Urothelium cell line (cell line): Measurements from ENCODE around the gene GABRR1.
"Not testable (repeated sequence)": the region's sequence is repeated elsewhere in the genome, so short reads cannot be mapped to it uniquely, and the experiment has no call there.

Experiments used
- DNase-seq: peaks from one replicate; pipeline ENCODE4 v3.0.0; 2011; ENCODE audit warnings: low spot score, mixed read lengths
- FAIRE-seq: peaks from 2 replicates; lab custom pipeline; 2011; peaks lifted over from hg19 to GRCh38; lab: Jason Lieb, UNC

The GABRR1 gene

GRCh38 chr6:89161326-89162046 is 55.7 kb downstream of the GABRR1 start:
- FAIRE-seq (no peak), DNase-seq (no peak)

- no peak for DNase-seq
- no peak for FAIRE-seq
Observed at GRCh38 chr6:89160331-89161092, 56.6 kb downstream of the GABRR1 start.

- FAIRE-seq (no peak), DNase-seq (no peak)
Observed at GRCh38 chr6:89154131-89154530, 63.0 kb downstream of the GABRR1 start.

- no peak for FAIRE-seq
- no peak for DNase-seq
Observed at GRCh38 chr6:89148016-89148750, 69.0 kb downstream of the GABRR1 start.

GRCh38 chr6:89146718-89147700 is 70.1 kb downstream of the GABRR1 start:
- DNase-seq = peak; percentile 10
- FAIRE-seq = no peak

- no peak for FAIRE-seq
- DNase-seq = peak; percentile 84
Observed at GRCh38 chr6:89145956-89146717, 71.0 kb downstream of the GABRR1 start, which contains the start of gene PM20D2. Gene PM20D2, plus strand, starts transcription at chr6:89146055. Its CDS starts 90 bp downstream, at chr6:89146145.

- DNase-seq (peak; percentile 16), FAIRE-seq (no peak)
Observed at GRCh38 chr6:89145091-89145955, 71.8 kb downstream of the GABRR1 start.

GRCh38 chr6:89144354-89144906 is 72.7 kb downstream of the GABRR1 start:
- DNase-seq = no peak
- FAIRE-seq = no peak

- FAIRE-seq = no peak
- no peak for DNase-seq
Observed at GRCh38 chr6:89140347-89141156, 76.6 kb downstream of the GABRR1 start.

- FAIRE-seq = no peak
- DNase-seq = no peak
Observed at GRCh38 chr6:89139509-89140346, 77.4 kb downstream of the GABRR1 start.

- DNase-seq = no peak
- no peak for FAIRE-seq
Observed at GRCh38 chr6:89138173-89138572, 79.0 kb downstream of the GABRR1 start.

- FAIRE-seq (no peak), DNase-seq (no peak)
Observed at GRCh38 chr6:89134723-89135122, 82.4 kb downstream of the GABRR1 start.

GRCh38 chr6:89133981-89134380 is 83.2 kb downstream of the GABRR1 start:
- DNase-seq (no peak), FAIRE-seq (no peak)

- FAIRE-seq (no peak), DNase-seq (no peak)
Observed at GRCh38 chr6:89132057-89132456, 85.1 kb downstream of the GABRR1 start.

GRCh38 chr6:89131599-89131998 is 85.6 kb downstream of the GABRR1 start:
- no peak for DNase-seq
- no peak for FAIRE-seq

GRCh38 chr6:89128256-89128671 is 88.9 kb downstream of the GABRR1 start:
- DNase-seq, FAIRE-seq: not testable (repeated sequence)
